ENCODE results near the gene OVOL3. TPM values are rescaled to one million over a fixed set of nuclear protein-coding genes. Genes with fewer than 3 reads are reported as not detected.

OVOL3 gene
- total RNA-seq, 1 donor from 2014 or later, result not detected

GRCh38 chr19:36113425-36113824, 2.5 kb downstream of the OVOL3 start:
- TF ChIP-seq POLR2AphosphoS5 (IDR thresholded peaks at IDR 0.05; ENCODE audit: insufficient read depth in 1 of 2, low read depth in 1 of 2) (no peak), POLR2A (IDR thresholded peaks at IDR 0.05) (no peak)
- TF ChIP-seq, protein P1, sequence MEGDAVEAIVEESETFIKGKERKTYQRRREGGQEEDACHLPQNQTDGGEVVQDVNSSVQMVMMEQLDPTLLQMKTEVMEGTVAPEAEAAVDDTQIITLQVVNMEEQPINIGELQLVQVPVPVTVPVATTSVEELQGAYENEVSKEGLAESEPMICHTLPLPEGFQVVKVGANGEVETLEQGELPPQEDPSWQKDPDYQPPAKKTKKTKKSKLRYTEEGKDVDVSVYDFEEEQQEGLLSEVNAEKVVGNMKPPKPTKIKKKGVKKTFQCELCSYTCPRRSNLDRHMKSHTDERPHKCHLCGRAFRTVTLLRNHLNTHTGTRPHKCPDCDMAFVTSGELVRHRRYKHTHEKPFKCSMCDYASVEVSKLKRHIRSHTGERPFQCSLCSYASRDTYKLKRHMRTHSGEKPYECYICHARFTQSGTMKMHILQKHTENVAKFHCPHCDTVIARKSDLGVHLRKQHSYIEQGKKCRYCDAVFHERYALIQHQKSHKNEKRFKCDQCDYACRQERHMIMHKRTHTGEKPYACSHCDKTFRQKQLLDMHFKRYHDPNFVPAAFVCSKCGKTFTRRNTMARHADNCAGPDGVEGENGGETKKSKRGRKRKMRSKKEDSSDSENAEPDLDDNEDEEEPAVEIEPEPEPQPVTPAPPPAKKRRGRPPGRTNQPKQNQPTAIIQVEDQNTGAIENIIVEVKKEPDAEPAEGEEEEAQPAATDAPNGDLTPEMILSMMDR (IDR thresholded peaks at IDR 0.05), result no peak
- peaks cover 0 to 28% of the 10 kb centered on the region in 2 donors for H3K36me3 ChIP-seq

DNA sequence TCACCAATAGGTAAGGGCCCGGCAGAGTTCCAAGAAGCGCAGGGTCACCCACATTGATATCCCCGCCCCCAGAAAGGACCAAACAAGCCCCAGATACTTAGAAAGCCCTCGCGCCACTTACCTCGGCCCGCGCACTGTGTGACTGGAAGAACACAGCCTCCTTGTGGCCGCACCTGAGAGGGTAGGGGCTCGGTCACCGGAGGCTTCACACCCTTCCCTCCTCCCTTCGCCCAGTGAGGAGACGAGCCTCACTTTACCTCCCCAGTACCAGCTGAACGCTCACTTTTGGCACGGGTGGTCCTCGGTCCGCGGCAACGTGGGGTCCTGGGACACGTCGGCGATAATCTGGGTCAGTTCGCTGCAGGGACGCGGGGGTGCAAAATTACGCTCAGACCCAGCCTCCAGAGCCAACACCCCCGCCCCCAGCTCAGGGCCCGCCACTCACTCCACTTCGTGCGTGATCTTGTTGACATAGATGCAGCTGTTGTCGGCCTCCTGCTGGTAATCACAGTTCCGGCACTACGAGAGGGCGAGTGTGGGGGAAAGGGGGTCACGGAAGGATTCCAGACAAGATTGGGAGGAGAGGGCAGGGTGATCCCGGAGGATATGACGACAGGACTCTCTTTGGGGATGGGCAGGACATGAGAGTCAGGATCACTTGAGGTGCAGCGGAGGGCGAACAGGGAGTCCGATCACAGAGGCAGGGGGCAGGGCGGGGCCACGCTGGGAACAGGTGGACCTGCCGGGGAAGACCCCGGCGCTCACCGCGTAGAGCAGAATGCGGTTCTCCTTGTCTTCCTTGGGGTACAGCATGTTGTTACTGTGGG, 3.2 kb downstream of the OVOL3 start:
- Histone ChIP-seq H3K36me3 (peaks cover 0 to 35% of the 10 kb centered on the region in 2 donors), H3K4me1 (peaks cover 34% of the 10 kb centered on the region), H3K27me3 (no peaks in the 10 kb centered on the region), H3K27ac (peak overlapping the region; percentile 87), H3K4me3 (peak overlapping the region; percentile 91 to 93), H3K9me3 (no peaks in the 10 kb centered on the region)
- DNase-seq (ENCODE audit: extremely low spot score in 2 of 2), result peak in 1 of 2 donors; percentile 90
- TF ChIP-seq POLR2AphosphoS5 (IDR thresholded peaks at IDR 0.05; ENCODE audit: insufficient read depth in 1 of 2, low read depth in 1 of 2), result no peak
- no peak for TF ChIP-seq POLR2A (IDR thresholded peaks at IDR 0.05)
- TF ChIP-seq, protein P1 (IDR thresholded peaks at IDR 0.05), result no peak
- intact Hi-C loops (cut with DNase I), result loop anchor here (10.0 kb wide), 1 partner anchor 59 kb away; the partner anchor contains the start of genes THAP8 and WDR62

More at GRCh38 chr19:36113425-36113824, 2.5 kb downstream of the OVOL3 start:
- DNase-seq (ENCODE audit: extremely low spot score in 2 of 2), result no peak
- Histone ChIP-seq H3K4me3 (peak overlapping the region; percentile 91 to 93), H3K27ac (no peak overlapping the region), H3K4me1 (peaks cover 34% of the 10 kb centered on the region), H3K9me3 (no peaks in the 10 kb centered on the region), H3K27me3 (no peaks in the 10 kb centered on the region)
- intact Hi-C loops (cut with DNase I), result loop anchor here (10.0 kb wide), 1 partner anchor 59 kb away; the partner anchor contains the start of genes THAP8 and WDR62

GRCh38 chr19:36114721-36115452, 3.9 kb downstream of the OVOL3 start, which contains the start of gene POLR2I:
Gene POLR2I, minus strand, starts transcription at chr19:36114875. Its CDS starts 19 bp downstream, at chr19:36114856.
- intact Hi-C loops (cut with DNase I), result loop anchor here (10.0 kb wide), 1 partner anchor 60 kb away; the partner anchor contains the start of genes THAP8 and WDR62
- Histone ChIP-seq H3K4me3 (peak within 1 kb of the TSS; percentile 91 to 93), H3K4me1 (peaks cover 34% of the 10 kb centered on the region), H3K27ac (peak within 1 kb of the TSS; percentile 87), H3K9me3 (no peaks in the 10 kb centered on the region), H3K36me3 (peaks cover 0 to 37% of the 10 kb centered on the region in 2 donors), H3K27me3 (no peaks in the 10 kb centered on the region)
- peak; percentile 99 to 100 for DNase-seq (ENCODE audit: extremely low spot score in 2 of 2)
- TF ChIP-seq POLR2AphosphoS5 (IDR thresholded peaks at IDR 0.05; ENCODE audit: insufficient read depth in 1 of 2, low read depth in 1 of 2), result peak; percentile 87 to 95
- TF ChIP-seq, protein P1 (IDR thresholded peaks at IDR 0.05), result no peak

- Histone ChIP-seq H3K4me3 (peak within 1 kb of the TSS; percentile 91 to 93), H3K27me3 (no peaks in the 10 kb centered on the region), H3K27ac (peak within 1 kb of the TSS; percentile 87), H3K9me3 (no peaks in the 10 kb centered on the region), H3K4me1 (peaks cover 34% of the 10 kb centered on the region), H3K36me3 (peaks cover 0 to 37% of the 10 kb centered on the region in 2 donors)
- peak in 1 of 2 donors; percentile 90 for DNase-seq (ENCODE audit: extremely low spot score in 2 of 2)
- intact Hi-C loops (cut with DNase I), result loop anchor here (10.0 kb wide), 1 partner anchor 61 kb away; the partner anchor contains the start of genes THAP8 and WDR62
- TF ChIP-seq POLR2A (IDR thresholded peaks at IDR 0.05), result peak in 1 of 2 donors; percentile 31
- no peak for TF ChIP-seq POLR2AphosphoS5 (IDR thresholded peaks at IDR 0.05; ENCODE audit: insufficient read depth in 1 of 2, low read depth in 1 of 2)
Measured at GRCh38 chr19:36115453-36116343, 4.8 kb downstream of the OVOL3 start, which contains the start of gene TBCB. Gene TBCB, plus strand, starts transcription at chr19:36115468. Its CDS starts 93 bp downstream, at chr19:36115561.

All from vagina (tissue), 2 donors.